CD14-positive monocyte (primary cell): Measurements from ENCODE around the gene CCDC195. TPM values are rescaled to one million over a fixed set of nuclear protein-coding genes. Genes with fewer than 3 reads are reported as not detected.

Experiments
- DNase-seq, 3 donors: peaks; one replicate each; pipeline ENCODE4 v3.0.0-alpha.2; 2011 to 2022
- H2AFZ ChIP-seq: 2 replicates; pipeline ENCODE4 v1.6.0; 2012; ENCODE audit warnings: mild to moderate bottlenecking, low read depth, low read length, inconsistent platforms; ENCODE audit not compliant: insufficient read depth, poor library complexity, severe bottlenecking
- H3K27ac ChIP-seq, 2 donors: 1 replicate in 1 of 2; 2 replicates in 1 of 2; pipeline ENCODE4 v1.5.1; 2012 to 2013; ENCODE audit warnings: low read length in 2 of 2, control low read depth in 1 of 2, inconsistent platforms in 1 of 2, low read depth in 1 of 2, mild to moderate bottlenecking in 1 of 2
- H3K27me3 ChIP-seq, 2 donors: one replicate each; pipeline versions ENCODE4 v1.6.0 to v1.6.1; 2011 to 2013; ENCODE audit warnings: low read length in 2 of 2; ENCODE audit not compliant: control insufficient read depth in 2 of 2, insufficient read depth in 2 of 2
- H3K36me3 ChIP-seq, 2 donors: replicated peaks in 1 of 2; 1 replicate in 1 of 2; 2 replicates in 1 of 2; pipeline versions ENCODE4 v1.5.1 to v1.6.1; 2012 to 2013; ENCODE audit warnings: low read length in 2 of 2, control low read depth in 1 of 2, inconsistent platforms in 1 of 2, mild to moderate bottlenecking in 1 of 2; ENCODE audit not compliant: insufficient read depth in 2 of 2, control insufficient read depth in 1 of 2
- H3K4me1 ChIP-seq, 2 donors: 1 replicate in 1 of 2; 2 replicates in 1 of 2; pipeline versions ENCODE4 v1.5.1 to v1.6.1; 2012 to 2013; ENCODE audit warnings: low read length in 2 of 2, control low read depth in 1 of 2, inconsistent platforms in 1 of 2, mild to moderate bottlenecking in 1 of 2, moderate library complexity in 1 of 2; ENCODE audit not compliant: insufficient read depth in 2 of 2, control insufficient read depth in 1 of 2
- H3K4me2 ChIP-seq: replicated peaks from 2 replicates; pipeline ENCODE3; 2012; ENCODE audit warnings: low read length, moderate library complexity, mild to moderate bottlenecking; ENCODE audit not compliant: poor library complexity, severe bottlenecking; ENCODE audit errors: extremely low read depth
- H3K4me3 ChIP-seq, 3 experiments: fragments of 200-600 bp in 1 of 3; sonication (generic) in 1 of 3; replicated peaks in 1 of 3; 1 replicate in 2 of 3; 2 replicates in 1 of 3; pipeline ENCODE4 v1.5.1; 2011 to 2013; ENCODE audit warnings: low read length in 3 of 3, mild to moderate bottlenecking in 3 of 3, control low read depth in 2 of 3, low read depth in 2 of 3, inconsistent platforms in 1 of 3, moderate library complexity in 1 of 3
- H3K79me2 ChIP-seq: 2 replicates; pipeline ENCODE4 v1.6.0; 2012; ENCODE audit warnings: mild to moderate bottlenecking, control low read depth, inconsistent platforms, low read length, moderate library complexity; ENCODE audit not compliant: insufficient read depth
- H3K9ac ChIP-seq: 2 replicates; pipeline ENCODE4 v1.6.0; 2017; ENCODE audit warnings: low read length, mild to moderate bottlenecking; ENCODE audit not compliant: insufficient read depth, poor library complexity, severe bottlenecking
- H3K9me3 ChIP-seq, 2 donors: replicated peaks in 1 of 2; 1 replicate in 1 of 2; 2 replicates in 1 of 2; pipeline versions ENCODE4 v1.5.1 to v1.6.1; 2012 to 2013; ENCODE audit warnings: low read length in 2 of 2, control low read depth in 1 of 2; ENCODE audit not compliant: control insufficient read depth in 1 of 2, insufficient read depth in 1 of 2
- H4K20me1 ChIP-seq: 2 replicates; pipeline ENCODE4 v1.6.0; 2012; ENCODE audit warnings: mild to moderate bottlenecking, low read length, control low read depth, moderate library complexity; ENCODE audit not compliant: insufficient read depth
- H3K27ac Mint-ChIP-seq, 7 donors: one replicate each; pipeline ENCODE4 v1.8.0; 2020; ENCODE audit warnings: mild to moderate bottlenecking in 7 of 7, mixed read lengths in 7 of 7, moderate library complexity in 6 of 7, inconsistent platforms in 2 of 7
- H3K27me3 Mint-ChIP-seq, 3 donors: one replicate each; pipeline ENCODE4 v1.8.0; 2021 to 2022; ENCODE audit warnings: low read depth in 3 of 3, mild to moderate bottlenecking in 3 of 3, mixed read lengths in 3 of 3, moderate library complexity in 3 of 3, inconsistent platforms in 1 of 3
- H3K36me3 Mint-ChIP-seq, 2 donors: one replicate each; pipeline ENCODE4 v1.8.0; 2020; ENCODE audit warnings: mixed read lengths in 2 of 2, inconsistent platforms in 1 of 2, mild to moderate bottlenecking in 1 of 2
- H3K4me1 Mint-ChIP-seq: one replicate; pipeline ENCODE4 v1.8.0; 2020; ENCODE audit warnings: mild to moderate bottlenecking, mixed read lengths
- H3K4me3 Mint-ChIP-seq, 2 donors: one replicate each; pipeline ENCODE4 v1.8.0; 2020; ENCODE audit warnings: mild to moderate bottlenecking in 2 of 2, mixed read lengths in 2 of 2, moderate library complexity in 1 of 2
- H3K9me3 Mint-ChIP-seq, 7 donors: one replicate each; pipeline ENCODE4 v1.8.0; 2020 to 2022; ENCODE audit warnings: mixed read lengths in 7 of 7, mild to moderate bottlenecking in 6 of 7, moderate library complexity in 6 of 7, inconsistent platforms in 2 of 7
- CTCF ChIP-seq: fragments of 200-600 bp; IDR thresholded peaks from one replicate; pipeline ENCODE4 v1.8.0; 2022; ENCODE audit warnings: antibody characterized with exemption, mild to moderate bottlenecking
- WGBS: methylation state at CpG from one replicate; pipeline ENCODE4 v1.1.5; 2013; ENCODE audit warnings: missing lambda C conversion rate; ENCODE audit not compliant: insufficient coverage; 5-methylcytosine and 5-hydroxymethylcytosine counted together
- intact Hi-C, 2 donors: fragments of 100-400 bp; cut with micrococcal nuclease; formaldehyde crosslinking; loops; one replicate each; pipeline versions ENCODE4 v1.15.0 to v1.15.1; 2023
- polyA plus RNA-seq, 3 donors: library from polyadenylated mRNA; depleted of rRNA in 1 of 3; unstranded in 2 of 3; stranded (reverse) in 1 of 3; fragments of 300-500 nt in 2 of 3; fragments of >200 nt in 1 of 3; fragmentation: Illumina TruSeq in 2 of 3; gene quantifications; 1 replicate in 2 of 3; 2 replicates in 1 of 3; pipeline ENCODE4 v1.2.3, GENCODE V29; 2012 to 2021

The CCDC195 gene
- polyA plus RNA-seq, 3 donors: not detected

- Histone ChIP-seq H3K9ac (no peak overlapping the region), H3K4me2 (no peak overlapping the region), H3K79me2 (no peaks in the 10 kb centered on the region), H3K27ac (no peak overlapping the region), H3K36me3 (no peaks in the 10 kb centered on the region), H4K20me1 (no peaks in the 10 kb centered on the region), H3K4me1 (no peaks in the 10 kb centered on the region), H3K4me3 (no peak overlapping the region), H3K27me3 (no peaks in the 10 kb centered on the region), H2AFZ (no peak overlapping the region), H3K9me3 (peaks cover 20 to 22% of the 10 kb centered on the region in 2 donors)
- TF ChIP-seq CTCF: no peak
- Mint-ChIP-seq H3K27ac (no peak overlapping the region), H3K27me3 (no peaks in the 10 kb centered on the region), H3K4me1 (no peaks in the 10 kb centered on the region), H3K9me3 (peaks cover 21 to 47% (median 38%) of the 10 kb centered on the region in 7 donors), H3K4me3 (no peak overlapping the region), H3K36me3 (peaks cover 2 to 4% of the 10 kb centered on the region in 2 donors)
- WGBS: no CpG with 5 or more reads among the region's 1 CpG
- intact Hi-C loops: no loop called here
- no peak for DNase-seq
These were observed 18.8 kb upstream of the CCDC195 start for GRCh38 chr2:224734949-224735348.

GRCh38 chr2:224731665-224732064, 15.5 kb upstream of the CCDC195 start:
- H3K4me2 ChIP-seq: no peak overlapping the region
- peaks cover 18 to 24% of the 10 kb centered on the region in 2 donors for H3K9me3 ChIP-seq
- no peak for TF ChIP-seq CTCF
- no peak overlapping the region for H3K4me3 ChIP-seq
- H3K36me3 Mint-ChIP-seq: no peaks in the 10 kb centered on the region
- no peaks in the 10 kb centered on the region for H3K27me3 Mint-ChIP-seq
- no peak overlapping the region for H3K27ac Mint-ChIP-seq
- intact Hi-C loops: no loop called here
- H3K4me1 ChIP-seq: no peaks in the 10 kb centered on the region
- no peaks in the 10 kb centered on the region for H3K79me2 ChIP-seq
- peaks cover 28 to 54% (median 34%) of the 10 kb centered on the region in 7 donors for H3K9me3 Mint-ChIP-seq
- no peak overlapping the region for H2AFZ ChIP-seq
- no peaks in the 10 kb centered on the region for H3K36me3 ChIP-seq
- WGBS: 88% methylated on average over 1 of the region's 1 CpG
- H3K4me3 Mint-ChIP-seq: no peak overlapping the region
- H4K20me1 ChIP-seq: no peaks in the 10 kb centered on the region
- no peaks in the 10 kb centered on the region for H3K4me1 Mint-ChIP-seq
- no peak for DNase-seq
- H3K27me3 ChIP-seq: no peaks in the 10 kb centered on the region
- no peak overlapping the region for H3K9ac ChIP-seq
- no peak overlapping the region for H3K27ac ChIP-seq
